Measurements from ENCODE around the gene ERICH2. TPM values are rescaled to one million over a fixed set of nuclear protein-coding genes. Genes with fewer than 3 reads are reported as not detected.

Gene ERICH2
- total RNA-seq, 1 experiment from 2014 or later, result not detected

DNA sequence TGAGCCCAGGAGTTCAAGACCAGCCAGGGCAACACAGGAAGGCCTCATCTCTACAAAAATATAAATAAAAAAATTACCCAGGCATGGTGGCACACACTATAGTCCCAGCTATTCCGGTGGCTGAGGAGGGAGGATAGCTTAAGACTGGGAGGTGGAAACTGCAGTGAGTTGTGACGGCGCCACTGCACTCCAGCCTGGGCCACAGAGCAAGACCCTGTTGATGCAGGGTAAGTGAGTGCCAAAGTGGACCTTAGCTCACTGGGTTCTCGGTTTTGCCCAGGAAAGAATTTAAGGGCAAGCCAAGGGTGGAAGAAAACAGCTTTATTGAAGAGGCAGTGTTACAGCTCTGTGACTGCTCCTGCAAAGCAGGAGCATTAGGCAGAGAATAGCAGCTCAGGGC, 6.9 kb upstream of the ERICH2 start:
- no peak for DNase-seq (ENCODE audit: low spot score)

DNA sequence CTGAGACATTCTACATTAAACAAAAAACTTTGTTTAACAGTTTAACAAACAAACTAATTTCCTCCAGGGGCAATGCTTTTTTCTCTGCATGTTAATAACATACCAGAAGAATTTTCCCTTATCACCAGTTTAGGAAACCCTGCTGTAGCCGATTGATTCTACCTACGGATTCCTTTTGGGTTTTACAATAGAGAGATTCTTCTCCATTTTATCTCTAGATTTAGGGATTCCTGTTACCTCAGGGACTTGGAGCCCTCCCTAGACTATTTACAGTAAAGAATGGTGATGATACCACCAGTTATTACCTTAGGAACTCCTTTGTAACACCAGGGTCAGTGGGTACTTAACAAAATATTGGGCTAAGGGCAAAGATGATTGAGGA, 5.3 kb upstream of the ERICH2 start:
- no peak for DNase-seq (ENCODE audit: low spot score)

DNA sequence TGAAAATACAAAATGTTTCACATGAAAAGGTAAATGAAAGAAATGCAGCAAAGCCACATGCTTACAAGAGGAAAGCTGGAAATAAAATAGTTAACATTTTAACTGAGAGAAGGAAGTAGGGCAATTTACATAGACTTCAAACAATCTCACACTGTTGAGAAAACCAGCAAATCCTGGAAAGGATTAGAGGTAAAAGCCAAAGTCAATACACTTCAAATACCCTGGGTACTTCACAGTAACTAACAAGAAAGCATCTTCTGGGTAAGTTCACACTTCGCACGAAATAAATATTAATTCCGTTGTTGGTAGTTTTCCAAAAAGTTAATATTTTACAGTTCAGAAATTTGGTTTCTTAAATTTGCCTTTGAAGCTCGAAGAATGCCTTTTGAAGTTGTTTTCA, 3.5 kb upstream of the ERICH2 start:
- DNase-seq (ENCODE audit: low spot score), result peak; percentile 22

DNA sequence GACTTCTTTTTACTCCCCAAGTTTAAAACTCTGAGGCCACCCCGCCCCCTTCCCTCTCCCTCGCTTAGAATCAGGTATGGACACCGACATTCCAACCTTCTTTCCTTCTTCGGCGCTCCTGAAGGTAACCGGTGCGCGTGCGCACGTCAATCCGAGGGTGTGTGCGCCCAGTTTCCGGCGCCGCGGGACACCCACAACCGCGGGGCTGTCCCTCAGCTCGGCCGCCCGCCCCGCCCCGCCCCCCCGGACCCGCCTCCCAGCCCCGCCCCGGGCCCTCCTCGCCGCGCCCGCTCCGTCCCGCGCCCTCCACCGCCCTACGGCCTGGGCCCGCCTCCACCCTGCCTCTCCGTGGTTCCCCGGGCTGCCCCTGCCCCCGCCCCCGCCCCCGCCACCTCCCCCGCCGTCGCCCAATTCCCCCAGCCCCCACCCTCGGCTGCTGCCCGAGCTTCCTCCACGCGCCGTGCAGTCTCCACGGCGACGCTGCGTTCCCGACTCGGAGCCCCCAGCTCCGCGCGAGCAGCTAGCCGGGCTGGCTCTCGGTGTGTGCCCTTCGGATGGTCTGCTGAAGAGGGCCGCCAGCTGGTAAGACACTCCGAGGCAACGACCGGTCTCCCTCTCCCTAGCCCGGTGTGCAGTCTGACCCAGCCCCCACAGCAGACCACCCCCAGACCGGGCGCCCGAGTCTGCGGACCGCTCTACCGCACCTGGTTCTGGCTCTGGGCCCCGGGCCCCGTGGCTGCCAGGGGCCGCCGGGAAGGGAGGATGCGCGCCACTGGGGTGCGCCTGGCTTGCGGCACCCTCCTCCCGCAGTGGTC, 635 bp downstream of the ERICH2 start:
- peak; percentile 82 for DNase-seq (ENCODE audit: low spot score)

DNA sequence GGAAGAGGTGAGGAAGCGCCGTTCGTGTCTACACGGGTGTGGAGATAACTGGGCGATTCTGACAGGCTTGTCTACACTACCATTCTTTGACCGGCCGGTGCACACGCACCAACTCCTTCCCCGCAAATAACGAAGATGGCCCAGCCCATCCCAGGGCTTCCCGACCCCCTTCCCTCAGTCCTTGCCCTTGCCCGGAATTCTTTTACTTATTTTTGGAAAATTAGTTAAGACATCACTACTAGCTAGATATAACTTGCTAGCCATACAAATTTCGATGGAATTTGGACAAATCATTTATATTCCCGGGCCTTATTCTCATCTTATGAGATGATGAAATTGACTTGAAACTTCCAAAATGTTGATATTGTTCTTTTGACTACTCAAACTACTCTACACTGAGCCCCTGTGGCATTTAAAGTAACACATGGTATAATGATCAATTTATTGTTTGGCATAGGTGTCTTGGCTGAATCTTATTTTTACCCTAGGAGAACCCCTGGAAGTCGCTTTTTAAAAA, 1.3 kb downstream of the ERICH2 start:
- no peak for DNase-seq (ENCODE audit: low spot score)

DNA sequence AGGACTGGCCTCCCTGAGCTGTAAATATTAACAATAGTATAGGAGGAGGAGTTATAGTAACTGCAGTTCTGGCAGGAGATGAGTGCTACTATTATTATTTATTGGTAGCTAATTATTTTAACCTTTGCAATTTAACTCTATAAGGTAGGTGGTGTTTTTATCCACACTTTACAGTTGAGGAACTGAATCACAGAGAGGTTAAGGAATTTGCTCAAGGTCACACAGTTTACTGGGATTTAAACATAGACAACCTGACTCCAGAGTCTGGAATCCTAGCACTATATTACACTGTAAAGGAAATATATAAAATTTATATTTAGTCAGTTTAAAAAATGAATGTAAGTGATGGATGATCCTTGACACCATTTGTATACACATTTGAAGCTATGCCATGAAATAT, 2.1 kb downstream of the ERICH2 start:
- DNase-seq (ENCODE audit: low spot score), result no peak

DNA sequence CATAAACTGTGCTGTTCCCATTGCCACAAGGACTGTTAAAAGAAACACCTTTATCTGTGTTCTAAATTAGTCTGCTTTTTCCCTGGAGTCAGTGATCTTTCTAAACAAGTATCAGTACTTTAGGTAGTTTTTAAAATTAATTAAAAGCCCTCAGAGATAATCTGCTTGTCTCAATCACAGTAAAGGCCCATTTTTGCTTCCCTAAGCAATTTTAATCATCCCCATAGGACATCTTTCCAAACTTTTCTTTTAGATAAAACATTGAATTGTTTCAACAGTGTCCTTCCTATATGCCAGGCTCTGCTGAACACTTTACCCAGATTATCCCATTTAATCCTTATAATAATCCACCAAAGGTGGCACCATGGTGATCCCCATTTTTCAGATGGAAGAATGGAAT, 3.9 kb downstream of the ERICH2 start:
- DNase-seq (ENCODE audit: low spot score), result no peak

DNA sequence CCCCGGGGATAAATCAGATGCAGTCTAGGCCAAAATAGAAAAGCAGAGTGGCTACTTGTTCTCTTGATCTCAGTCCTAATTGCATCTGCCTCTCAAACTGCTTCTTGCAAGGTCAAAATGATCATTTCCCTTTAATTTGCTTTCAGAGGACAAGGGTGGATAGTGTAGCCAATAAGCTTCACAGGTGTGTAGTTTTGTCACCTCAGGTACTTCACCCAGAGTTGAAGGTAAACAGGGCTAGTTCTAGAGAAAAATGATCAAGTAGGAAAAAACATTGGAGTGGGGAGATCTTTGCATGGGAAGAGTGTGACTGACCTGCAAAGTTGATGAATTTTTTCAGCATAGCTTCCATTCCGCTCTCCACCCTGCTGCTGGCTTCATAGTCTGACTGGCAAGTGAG, 8.7 kb downstream of the ERICH2 start:
- DNase-seq (ENCODE audit: low spot score), result no peak

DNA sequence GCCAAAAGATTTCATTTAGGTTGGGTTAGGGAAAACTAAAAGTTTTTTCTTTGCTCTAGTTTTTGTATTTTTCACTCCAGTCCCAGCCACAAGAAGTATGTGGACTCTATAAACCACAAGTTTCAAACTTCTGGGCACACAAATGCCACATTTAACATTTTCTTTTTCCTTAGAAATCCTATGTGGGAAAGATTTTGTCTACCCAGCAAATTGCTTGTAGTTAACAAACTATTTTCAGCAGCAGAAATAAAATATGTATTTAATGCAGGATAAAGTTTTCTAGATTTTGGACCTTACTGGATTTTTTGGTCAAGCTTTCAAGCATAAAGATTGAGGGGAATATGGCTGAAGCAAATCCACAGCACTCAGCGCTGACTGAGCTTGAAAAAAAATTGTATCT, 9.1 kb downstream of the ERICH2 start:
- DNase-seq (ENCODE audit: low spot score), result no peak

DNA sequence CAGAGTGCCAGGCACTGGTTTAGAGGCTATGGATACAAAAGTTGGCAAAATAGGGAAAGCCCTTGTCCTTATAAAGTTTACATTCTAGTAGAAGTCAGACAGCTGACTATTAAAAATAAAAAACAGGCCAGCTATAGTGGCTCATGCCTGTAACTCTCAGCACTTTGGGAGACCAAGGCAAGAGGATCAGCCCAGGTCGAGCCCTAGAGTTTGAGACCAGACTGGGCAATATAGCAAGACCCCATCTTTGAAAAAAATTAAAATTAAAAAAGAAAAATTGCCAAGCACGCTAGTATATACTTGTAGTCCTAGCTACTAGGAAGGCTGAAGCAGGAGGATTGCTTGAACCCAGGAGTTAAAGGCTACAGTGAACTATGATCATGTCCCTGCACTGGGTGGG, 12.5 kb downstream of the ERICH2 start:
- DNase-seq (ENCODE audit: low spot score), result no peak

DNA sequence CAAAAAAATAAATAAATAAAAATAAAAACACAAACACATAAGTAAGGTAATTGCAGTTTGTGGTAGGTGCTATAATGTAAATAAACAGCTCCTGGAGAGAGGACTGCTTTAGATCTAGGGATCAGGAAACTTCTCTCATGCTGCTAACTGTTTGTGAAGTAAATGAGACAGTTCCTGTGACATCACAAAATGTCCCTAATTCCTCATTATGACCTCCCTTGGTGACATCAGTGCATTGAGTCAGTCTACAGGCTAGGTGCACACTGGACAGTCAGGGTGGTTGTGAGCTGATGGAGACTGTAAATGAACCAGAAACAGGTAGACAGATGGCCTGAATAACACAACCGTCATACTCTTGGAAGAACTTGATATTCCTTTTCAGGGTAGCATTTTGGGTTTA, 13.4 kb downstream of the ERICH2 start:
- no peak for DNase-seq (ENCODE audit: low spot score)

DNA sequence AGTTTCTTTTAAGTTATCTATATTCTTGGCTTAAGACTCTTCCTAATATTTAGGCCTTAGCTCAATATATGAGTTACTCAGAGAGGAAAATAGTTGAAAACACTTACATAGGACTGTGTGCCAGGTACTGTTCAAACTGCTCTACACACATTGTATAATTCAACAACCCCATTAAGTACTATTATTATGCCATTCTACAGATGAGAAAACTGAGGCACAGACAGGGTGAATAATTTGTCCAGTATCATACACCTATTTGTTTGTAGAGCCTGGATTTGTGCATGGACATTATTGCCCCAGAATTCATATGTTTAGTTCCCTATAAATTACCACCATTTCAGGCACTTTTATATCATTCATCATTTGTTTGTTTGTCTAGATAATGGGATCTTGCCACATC, 28.8 kb downstream of the ERICH2 start:
- DNase-seq (ENCODE audit: low spot score), result no peak

DNA sequence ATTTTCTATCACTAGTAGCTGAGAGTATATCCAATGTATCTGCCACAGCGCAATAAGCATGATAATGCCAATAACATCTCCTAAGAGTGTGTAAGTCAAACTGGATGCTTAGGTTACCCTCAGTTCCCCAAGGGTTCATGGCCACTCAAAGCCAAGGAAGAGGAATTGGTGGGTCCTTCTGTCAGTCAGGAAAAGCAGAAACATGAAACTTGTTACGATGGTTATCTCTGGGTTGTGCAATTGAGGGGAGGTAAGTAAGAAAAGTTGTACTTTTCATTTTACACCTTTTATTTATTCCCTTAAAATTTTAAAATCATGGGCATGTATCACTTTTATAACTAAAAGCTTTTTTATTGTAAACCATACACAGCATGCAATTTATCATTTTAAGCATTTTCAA, 36.4 kb downstream of the ERICH2 start:
- DNase-seq (ENCODE audit: low spot score), result no peak

DNA sequence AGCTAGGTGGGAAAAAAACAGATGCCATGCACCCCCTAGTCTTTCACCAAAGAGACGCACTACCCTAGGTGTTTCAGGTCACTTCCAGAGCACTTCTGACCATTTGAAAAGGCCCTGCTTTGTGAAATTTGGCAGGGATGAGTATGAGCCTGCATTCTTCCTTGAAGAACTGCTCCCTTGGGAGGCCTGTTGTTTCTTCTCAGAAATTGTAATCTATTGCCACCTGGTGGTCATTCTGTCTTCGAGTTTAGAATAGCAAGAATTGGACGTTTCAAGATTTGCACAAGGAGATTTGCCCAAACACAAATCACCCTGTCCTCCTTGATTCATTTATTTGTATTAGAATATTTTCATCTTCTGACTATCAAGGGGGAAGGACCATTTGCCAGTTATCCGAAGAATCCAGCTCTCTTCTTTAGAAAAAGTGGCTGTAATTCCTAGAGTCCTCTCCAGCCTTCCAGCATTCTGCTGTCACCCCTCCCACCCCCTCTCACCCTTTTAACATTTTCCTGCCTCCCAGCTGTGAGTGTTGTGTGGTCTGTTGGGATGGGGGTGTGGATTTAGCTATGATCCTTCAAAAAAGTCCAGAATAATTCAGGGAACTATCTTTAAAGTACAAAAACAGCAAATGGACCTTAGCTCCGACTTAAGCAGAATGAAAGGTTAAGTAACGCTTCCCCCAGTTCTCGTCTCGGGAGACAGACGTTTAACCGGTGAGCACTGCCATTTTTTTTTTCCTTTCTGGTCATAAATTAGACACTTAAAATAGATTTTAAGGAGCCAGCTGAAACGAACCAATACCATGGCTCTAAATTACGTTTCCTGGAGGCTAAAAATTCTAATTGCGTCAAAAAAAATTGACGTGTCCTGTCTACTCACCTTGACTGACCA, 42.8 kb downstream of the ERICH2 start:
- peak; percentile 86 for DNase-seq (ENCODE audit: low spot score)

DNA sequence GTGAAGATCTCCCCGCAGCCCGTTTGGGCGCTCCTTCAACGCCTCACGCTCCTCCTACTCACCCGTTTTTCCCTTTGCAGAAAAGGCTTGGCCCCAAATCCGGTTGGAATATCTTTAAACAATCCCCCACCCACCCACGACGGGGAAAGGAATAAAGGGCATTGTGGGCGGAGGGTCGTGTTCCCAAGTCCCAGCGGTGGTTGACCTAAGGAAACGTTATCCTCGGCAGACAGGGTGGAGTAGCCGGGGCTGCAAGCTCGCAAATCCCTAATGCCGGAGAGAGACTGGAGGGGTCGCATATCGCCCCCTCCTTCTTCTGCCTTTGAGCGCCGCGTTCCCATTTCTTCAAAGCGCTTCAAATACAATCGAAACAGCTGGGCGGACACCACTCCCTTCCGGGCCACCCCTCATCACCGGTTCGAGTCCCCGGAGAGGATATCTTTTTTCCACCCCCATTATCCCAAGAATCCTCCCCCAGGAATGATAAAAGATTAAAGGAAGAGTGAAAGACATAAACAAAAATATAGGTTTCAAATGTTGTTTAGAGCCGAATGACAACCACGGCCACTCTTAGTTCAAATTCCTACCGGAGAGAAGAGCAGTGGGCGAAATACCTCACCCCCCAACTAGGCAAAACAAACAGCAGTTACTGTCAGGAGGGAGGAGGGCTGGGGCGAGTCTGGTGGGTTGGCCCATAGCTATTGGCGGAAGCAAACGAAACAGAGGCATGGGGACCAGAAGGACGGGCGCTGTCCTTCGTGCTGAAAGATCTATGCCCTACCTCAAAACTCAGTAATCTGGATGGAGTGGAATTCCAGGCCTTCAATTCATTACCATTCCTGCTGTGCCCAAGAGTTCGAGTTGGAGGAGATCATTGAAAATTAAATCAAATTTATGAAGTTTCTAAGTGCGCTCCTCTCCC, 43.7 kb downstream of the ERICH2 start:
- peak; percentile 35 for DNase-seq (ENCODE audit: low spot score)

DNA sequence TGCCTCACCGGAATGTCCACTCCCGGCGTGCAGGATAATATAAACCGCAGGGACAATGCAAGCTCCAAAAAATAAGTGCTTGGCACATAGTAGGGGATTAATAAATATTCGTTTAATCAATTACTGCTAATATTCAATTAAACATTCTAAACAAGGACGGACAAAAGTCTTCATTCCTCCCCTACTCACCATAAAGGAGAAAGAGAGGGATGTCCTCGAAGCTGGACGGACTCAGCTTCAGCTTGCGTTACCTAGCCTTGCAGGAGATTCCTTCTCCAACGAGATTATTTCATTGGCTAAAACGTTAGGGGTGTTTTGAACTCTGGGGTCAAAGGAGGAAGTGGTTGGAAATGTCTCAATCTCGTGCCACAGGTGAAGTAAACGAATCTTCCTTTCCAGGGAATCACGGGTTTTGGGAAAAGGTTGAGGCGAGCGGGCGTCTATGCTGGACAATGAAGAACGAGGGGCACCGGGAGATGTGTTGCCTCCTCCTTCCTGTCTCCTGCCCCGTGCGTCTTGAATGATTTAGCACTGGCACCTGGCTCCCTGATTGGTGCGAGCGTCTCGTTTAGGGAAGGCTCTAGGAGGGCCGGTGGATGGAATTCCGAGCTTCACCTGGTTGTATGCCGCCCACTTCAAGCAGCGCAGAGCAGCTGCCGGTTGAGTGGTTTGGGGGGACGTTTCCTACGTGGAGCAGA, 44.5 kb downstream of the ERICH2 start:
- DNase-seq (ENCODE audit: low spot score), result no peak

DNA sequence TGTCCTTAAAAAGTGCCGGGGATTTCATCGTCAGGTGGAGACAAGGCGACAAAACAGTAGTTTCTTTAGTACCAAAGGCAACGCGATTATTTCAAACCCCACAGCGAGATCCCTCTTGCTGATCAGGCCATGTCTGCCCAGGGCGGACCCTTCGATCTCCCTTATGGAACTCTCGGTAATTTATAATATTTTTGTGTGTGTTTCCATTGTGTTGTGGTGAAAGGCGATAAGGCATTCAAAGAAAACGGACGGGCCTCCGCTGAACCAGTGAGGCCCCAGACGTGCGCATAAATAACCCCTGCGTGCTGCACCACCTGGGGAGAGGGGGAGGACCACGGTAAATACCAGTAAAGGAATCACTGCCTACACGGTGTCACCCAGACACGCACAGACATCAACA, 45.1 kb downstream of the ERICH2 start:
- DNase-seq (ENCODE audit: low spot score), result no peak

DNA sequence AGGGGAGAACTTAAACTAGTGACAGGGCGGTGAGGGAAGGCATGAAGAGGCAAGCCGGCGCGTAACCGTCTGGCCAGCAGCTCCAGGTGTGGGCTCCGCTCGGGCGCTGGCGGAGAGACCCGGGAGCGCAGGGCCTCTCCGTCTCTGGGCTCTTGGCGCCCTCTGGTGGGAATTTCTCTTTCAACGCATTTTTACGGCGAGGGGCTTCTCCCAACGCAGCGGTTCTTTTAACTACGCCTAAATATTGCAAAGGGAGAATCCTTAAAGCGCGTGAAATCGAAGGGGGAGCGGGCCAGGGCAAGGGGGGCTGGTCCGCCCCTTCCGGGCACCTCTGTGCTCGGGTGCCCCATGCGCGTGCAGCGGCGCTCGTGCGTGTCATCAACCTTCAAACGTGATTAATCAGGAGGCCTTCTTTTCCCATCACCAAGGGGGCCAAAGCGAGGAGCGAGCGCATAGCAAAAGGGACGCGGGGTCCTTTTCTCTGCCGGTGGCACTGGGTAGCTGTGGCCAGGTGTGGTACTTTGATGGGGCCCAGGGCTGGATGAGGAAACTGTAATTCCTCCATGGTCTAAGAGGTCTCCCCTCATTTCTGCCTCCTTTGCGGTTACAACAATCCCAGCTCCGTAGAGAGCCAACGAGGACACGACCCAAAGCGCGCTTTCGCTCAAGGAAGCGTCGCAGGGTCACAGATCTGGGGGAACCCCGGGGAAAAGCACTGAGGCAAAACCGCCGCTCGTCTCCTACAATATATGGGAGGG, 45.7 kb downstream of the ERICH2 start:
- DNase-seq (ENCODE audit: low spot score), result peak; percentile 88

DNA sequence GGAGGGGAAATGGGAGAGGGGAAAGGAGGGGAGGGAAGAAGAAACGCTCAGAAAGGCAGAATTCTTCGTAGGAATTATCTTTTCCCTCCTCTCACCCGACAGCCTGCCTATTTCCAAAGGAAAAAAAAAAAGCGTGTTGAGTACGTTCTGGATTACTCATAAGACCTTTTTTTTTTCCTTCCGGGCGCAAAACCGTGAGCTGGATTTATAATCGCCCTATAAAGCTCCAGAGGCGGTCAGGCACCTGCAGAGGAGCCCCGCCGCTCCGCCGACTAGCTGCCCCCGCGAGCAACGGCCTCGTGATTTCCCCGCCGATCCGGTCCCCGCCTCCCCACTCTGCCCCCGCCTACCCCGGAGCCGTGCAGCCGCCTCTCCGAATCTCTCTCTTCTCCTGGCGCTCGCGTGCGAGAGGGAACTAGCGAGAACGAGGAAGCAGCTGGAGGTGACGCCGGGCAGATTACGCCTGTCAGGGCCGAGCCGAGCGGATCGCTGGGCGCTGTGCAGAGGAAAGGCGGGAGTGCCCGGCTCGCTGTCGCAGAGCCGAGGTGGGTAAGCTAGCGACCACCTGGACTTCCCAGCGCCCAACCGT, 46.4 kb downstream of the ERICH2 start, which contains the start of gene GAD1:
Gene GAD1 (plus strand): TSS at position 384 of the 589 bp plus-strand sequence. CDS start 1,705 bp downstream, outside the sequence.
- peak; percentile 89 for DNase-seq (ENCODE audit: low spot score)
